ENCODE results near the gene XYLT1.

- TF ChIP-seq ESRRG (CRISPR knock-in tag; IDR thresholded peaks at IDR 0.05) (no peak), CSRNP3 (CRISPR knock-in tag; IDR thresholded peaks at IDR 0.05) (no peak), CSDC2 (CRISPR knock-in tag; IDR thresholded peaks at IDR 0.05) (no peak), ZFP30 (CRISPR knock-in tag; IDR thresholded peaks at IDR 0.05) (no peak)
Measured at GRCh38 chr16:17416461-17417311, 54.1 kb downstream of the XYLT1 start.
